Activated naive CD8-positive, alpha-beta T cell treated with anti-CD3 and anti-CD28 coated beads, Interleukin-2, amount 50 U/mL, for 24 hours (primary cell): ENCODE data around the gene CHEK2.
"Not testable (repeated sequence)": the region's sequence is repeated elsewhere in the genome, so short reads cannot be mapped to it uniquely, and the experiment has no call there.

Experiments
- ATAC-seq: fragments of 150-1000 bp; cut with Tn5 transposase; one replicate; pipeline ENCODE4 v1.10.0; 2021
- DNase-seq: peaks from one replicate; pipeline ENCODE4 v3.0.0; 2021
- H3K27ac Mint-ChIP-seq: one replicate; pipeline ENCODE4 v1.8.0; 2021; ENCODE audit warnings: mild to moderate bottlenecking, mixed read lengths
- H3K27me3 Mint-ChIP-seq: one replicate; pipeline ENCODE4 v1.8.0; 2021; ENCODE audit warnings: mixed read lengths
- H3K36me3 Mint-ChIP-seq: one replicate; pipeline ENCODE4 v1.8.0; 2021; ENCODE audit warnings: low read depth, mixed read lengths
- H3K4me1 Mint-ChIP-seq: one replicate; pipeline ENCODE4 v1.8.0; 2021; ENCODE audit warnings: mixed read lengths
- H3K4me3 Mint-ChIP-seq: one replicate; pipeline ENCODE4 v1.8.0; 2021; ENCODE audit warnings: mild to moderate bottlenecking, moderate library complexity, mixed read lengths
- H3K9me3 Mint-ChIP-seq: one replicate; pipeline ENCODE4 v1.8.0; 2021; ENCODE audit warnings: mixed read lengths

The CHEK2 gene

GRCh38 chr22:28762000-28762399, 20.4 kb upstream of the CHEK2 start:
- not testable (repeated sequence) for H3K4me1 Mint-ChIP-seq, H3K27ac Mint-ChIP-seq, H3K36me3 Mint-ChIP-seq, H3K9me3 Mint-ChIP-seq, H3K27me3 Mint-ChIP-seq, H3K4me3 Mint-ChIP-seq, ATAC-seq, DNase-seq

- no peak for ATAC-seq
- Mint-ChIP-seq H3K4me3 (no peak overlapping the region), H3K27ac (no peak overlapping the region), H3K36me3 (no peaks in the 10 kb centered on the region), H3K27me3 (no peaks in the 10 kb centered on the region), H3K9me3 (no peaks in the 10 kb centered on the region), H3K4me1 (peaks cover 2% of the 10 kb centered on the region)
- DNase-seq = no peak
Observed at GRCh38 chr22:28761449-28761755, 19.8 kb upstream of the CHEK2 start.

- Mint-ChIP-seq H3K9me3 (no peaks in the 10 kb centered on the region), H3K27ac (no peak overlapping the region), H3K27me3 (no peaks in the 10 kb centered on the region), H3K4me1 (peaks cover 2% of the 10 kb centered on the region), H3K4me3 (no peak overlapping the region), H3K36me3 (no peaks in the 10 kb centered on the region)
- DNase-seq (no peak), ATAC-seq (no peak)
Observed at GRCh38 chr22:28759861-28760560, 18.4 kb upstream of the CHEK2 start.

- not testable (repeated sequence) for H3K27ac Mint-ChIP-seq, ATAC-seq, H3K27me3 Mint-ChIP-seq, DNase-seq, H3K4me1 Mint-ChIP-seq, H3K9me3 Mint-ChIP-seq, H3K4me3 Mint-ChIP-seq
- peaks cover 10% of the 10 kb centered on the region for H3K36me3 Mint-ChIP-seq
Observed at GRCh38 chr22:28754512-28754911, 12.9 kb upstream of the CHEK2 start.

GRCh38 chr22:28750471-28750881, 8.9 kb upstream of the CHEK2 start:
- Mint-ChIP-seq H3K27ac (no peak overlapping the region), H3K4me1 (peaks cover 5% of the 10 kb centered on the region), H3K36me3 (peaks cover 29% of the 10 kb centered on the region), H3K27me3 (no peaks in the 10 kb centered on the region), H3K4me3 (no peak overlapping the region), H3K9me3 (no peaks in the 10 kb centered on the region)
- ATAC-seq = no peak
- no peak for DNase-seq

- H3K4me1 Mint-ChIP-seq = peaks cover 31% of the 10 kb centered on the region
- H3K9me3 Mint-ChIP-seq = no peaks in the 10 kb centered on the region
- H3K36me3 Mint-ChIP-seq = peaks cover 24% of the 10 kb centered on the region
- peak overlapping the region; percentile 87 for H3K4me3 Mint-ChIP-seq
- H3K27me3 Mint-ChIP-seq = peaks cover 2% of the 10 kb centered on the region
- ATAC-seq (no peak), DNase-seq (no peak)
- H3K27ac Mint-ChIP-seq = no peak overlapping the region
Observed at GRCh38 chr22:28743852-28744251, 2.2 kb upstream of the CHEK2 start.

- Mint-ChIP-seq H3K4me3 (peak overlapping the region; percentile 87), H3K9me3 (no peaks in the 10 kb centered on the region), H3K27me3 (peaks cover 2% of the 10 kb centered on the region), H3K36me3 (peaks cover 22% of the 10 kb centered on the region), H3K27ac (peak overlapping the region; percentile 84), H3K4me1 (peaks cover 29% of the 10 kb centered on the region)
- no peak for DNase-seq
- ATAC-seq = no peak
Observed at GRCh38 chr22:28742562-28742962, 942 bp upstream of the CHEK2 start.

GRCh38 chr22:28741200-28741784, 328 bp downstream of the CHEK2 start:
- no peak for ATAC-seq
- Mint-ChIP-seq H3K4me3 (peak overlapping the region; percentile 87), H3K27me3 (peaks cover 2% of the 10 kb centered on the region), H3K4me1 (peaks cover 29% of the 10 kb centered on the region), H3K27ac (peak overlapping the region; percentile 84), H3K9me3 (no peaks in the 10 kb centered on the region), H3K36me3 (peaks cover 18% of the 10 kb centered on the region)
- no peak for DNase-seq

- not testable (repeated sequence) for H3K9me3 Mint-ChIP-seq, H3K36me3 Mint-ChIP-seq, H3K4me3 Mint-ChIP-seq, H3K27ac Mint-ChIP-seq, ATAC-seq, H3K27me3 Mint-ChIP-seq, DNase-seq
- peaks cover 29% of the 10 kb centered on the region for H3K4me1 Mint-ChIP-seq
Observed at GRCh38 chr22:28738876-28739275, 2.7 kb downstream of the CHEK2 start.

- Mint-ChIP-seq H3K27me3 (peaks cover 2% of the 10 kb centered on the region), H3K4me3 (no peak overlapping the region), H3K9me3 (no peaks in the 10 kb centered on the region), H3K4me1 (peaks cover 20% of the 10 kb centered on the region), H3K36me3 (peaks cover 4% of the 10 kb centered on the region), H3K27ac (no peak overlapping the region)
- ATAC-seq (no peak), DNase-seq (no peak)
Observed at GRCh38 chr22:28737701-28738100, 3.9 kb downstream of the CHEK2 start.

GRCh38 chr22:28736301-28737155, 5.1 kb downstream of the CHEK2 start:
- Mint-ChIP-seq H3K9me3 (no peaks in the 10 kb centered on the region), H3K4me3 (no peak overlapping the region), H3K4me1 (peaks cover 14% of the 10 kb centered on the region), H3K27ac (no peak overlapping the region), H3K36me3 (peaks cover 2% of the 10 kb centered on the region), H3K27me3 (no peaks in the 10 kb centered on the region)
- ATAC-seq (no peak), DNase-seq (no peak)

- DNase-seq = no peak
- no peak for ATAC-seq
- H3K36me3 Mint-ChIP-seq = peaks cover 2% of the 10 kb centered on the region
- H3K27ac Mint-ChIP-seq = no peak overlapping the region
- H3K9me3 Mint-ChIP-seq = no peaks in the 10 kb centered on the region
- peaks cover 2% of the 10 kb centered on the region for H3K4me1 Mint-ChIP-seq
- H3K4me3 Mint-ChIP-seq = no peak overlapping the region
- no peaks in the 10 kb centered on the region for H3K27me3 Mint-ChIP-seq
Observed at GRCh38 chr22:28734393-28734792, 7.2 kb downstream of the CHEK2 start.

GRCh38 chr22:28730179-28730578, 11.4 kb downstream of the CHEK2 start:
- no peak for DNase-seq
- ATAC-seq = no peak
- Mint-ChIP-seq H3K36me3 (peaks cover 6% of the 10 kb centered on the region), H3K27me3 (no peaks in the 10 kb centered on the region), H3K4me1 (peaks cover 4% of the 10 kb centered on the region), H3K4me3 (no peak overlapping the region), H3K27ac (no peak overlapping the region), H3K9me3 (no peaks in the 10 kb centered on the region)

GRCh38 chr22:28728621-28729313, 12.9 kb downstream of the CHEK2 start:
- peaks cover 12% of the 10 kb centered on the region for H3K36me3 Mint-ChIP-seq
- H3K4me3 Mint-ChIP-seq = no peak overlapping the region
- no peaks in the 10 kb centered on the region for H3K9me3 Mint-ChIP-seq
- H3K27me3 Mint-ChIP-seq = no peaks in the 10 kb centered on the region
- no peak overlapping the region for H3K27ac Mint-ChIP-seq
- ATAC-seq (peak; percentile 33), DNase-seq (no peak)
- H3K4me1 Mint-ChIP-seq = peaks cover 4% of the 10 kb centered on the region
